ENCODE results near the gene MAEA. TPM values are rescaled to one million over a fixed set of nuclear protein-coding genes. Genes with fewer than 3 reads are reported as not detected.

Gene MAEA
- polyA plus RNA-seq, 3 donors = 34.3 to 83.5 (median 37.7) TPM

DNA sequence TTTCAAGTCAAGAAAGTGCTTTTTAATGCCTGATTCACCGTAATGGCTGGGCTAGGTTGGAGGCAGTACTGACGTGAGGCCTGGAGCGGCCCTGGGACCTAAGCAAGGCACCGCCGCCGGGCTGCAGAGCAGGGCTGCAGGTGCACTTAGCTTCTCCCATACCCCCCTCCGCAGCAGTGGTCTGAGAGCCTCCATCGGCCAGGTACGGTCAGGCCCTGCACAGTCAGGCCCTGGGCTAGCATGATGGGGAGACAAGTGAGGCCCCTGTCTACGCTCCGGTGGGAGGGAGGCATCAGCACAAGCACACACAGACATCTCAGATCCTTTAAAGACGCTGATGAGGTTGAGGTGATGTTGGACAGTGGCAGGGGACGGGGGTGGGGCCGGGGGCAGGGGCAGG is 4.7 kb downstream of the MAEA start:
- H3K27me3 ChIP-seq (ENCODE audit: control insufficient read depth in 2 of 2, insufficient read depth in 2 of 2, low read length in 2 of 2) = no peaks in the 10 kb centered on the region
- peaks cover 37% of the 10 kb centered on the region for H4K20me1 ChIP-seq (ENCODE audit: insufficient read depth, low read length)
- no peak overlapping the region for H3K4me3 ChIP-seq (replicated peaks in 1 of 3; ENCODE audit: low read depth in 2 of 3, low read length in 3 of 3)
- TF ChIP-seq, protein P1, sequence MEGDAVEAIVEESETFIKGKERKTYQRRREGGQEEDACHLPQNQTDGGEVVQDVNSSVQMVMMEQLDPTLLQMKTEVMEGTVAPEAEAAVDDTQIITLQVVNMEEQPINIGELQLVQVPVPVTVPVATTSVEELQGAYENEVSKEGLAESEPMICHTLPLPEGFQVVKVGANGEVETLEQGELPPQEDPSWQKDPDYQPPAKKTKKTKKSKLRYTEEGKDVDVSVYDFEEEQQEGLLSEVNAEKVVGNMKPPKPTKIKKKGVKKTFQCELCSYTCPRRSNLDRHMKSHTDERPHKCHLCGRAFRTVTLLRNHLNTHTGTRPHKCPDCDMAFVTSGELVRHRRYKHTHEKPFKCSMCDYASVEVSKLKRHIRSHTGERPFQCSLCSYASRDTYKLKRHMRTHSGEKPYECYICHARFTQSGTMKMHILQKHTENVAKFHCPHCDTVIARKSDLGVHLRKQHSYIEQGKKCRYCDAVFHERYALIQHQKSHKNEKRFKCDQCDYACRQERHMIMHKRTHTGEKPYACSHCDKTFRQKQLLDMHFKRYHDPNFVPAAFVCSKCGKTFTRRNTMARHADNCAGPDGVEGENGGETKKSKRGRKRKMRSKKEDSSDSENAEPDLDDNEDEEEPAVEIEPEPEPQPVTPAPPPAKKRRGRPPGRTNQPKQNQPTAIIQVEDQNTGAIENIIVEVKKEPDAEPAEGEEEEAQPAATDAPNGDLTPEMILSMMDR (IDR thresholded peaks at IDR 0.05) = no peak
- H2AFZ ChIP-seq (ENCODE audit: insufficient read depth, low read depth, low read length, poor library complexity, severe bottlenecking) = no peak overlapping the region
- peak overlapping the region in 1 of 2 donors; percentile 55 for H3K27ac ChIP-seq (ENCODE audit: low read depth in 1 of 2, low read length in 2 of 2)
- DNase-seq = no peak
- Mint-ChIP-seq H3K27me3 (ENCODE audit: low read depth in 3 of 3) (peaks cover 0 to 1% (median 0%) of the 10 kb centered on the region in 3 donors), H3K4me3 (no peak overlapping the region), H3K36me3 (peaks cover 47 to 56% of the 10 kb centered on the region in 2 donors), H3K9me3 (peaks cover 0 to 2% (median 0%) of the 10 kb centered on the region in 7 donors), H3K27ac (peak overlapping the region in 3 of 7 donors; percentile 30 to 78 (median 54)), H3K4me1 (peaks cover 43% of the 10 kb centered on the region)
- peaks cover 23 to 34% of the 10 kb centered on the region in 2 donors for H3K4me1 ChIP-seq (ENCODE audit: control insufficient read depth in 1 of 2, insufficient read depth in 2 of 2, low read length in 2 of 2)
- WGBS (ENCODE audit: insufficient coverage) = 100% methylated on average over 1 of the region's 14 CpGs
- peaks cover 24 to 36% of the 10 kb centered on the region in 2 donors for H3K36me3 ChIP-seq (replicated peaks in 1 of 2; ENCODE audit: control insufficient read depth in 1 of 2, insufficient read depth in 2 of 2, low read length in 2 of 2)
- H3K79me2 ChIP-seq (ENCODE audit: insufficient read depth, low read length) = peaks cover 95% of the 10 kb centered on the region
- intact Hi-C loops (cut with micrococcal nuclease) = loop anchor here (5.0 kb wide), 2 partner anchors 42 to 362 kb away; partner anchors contain the start of genes GAK (in 1 of the 2) and TMEM175 (in 1 of the 2)
- no peak overlapping the region for H3K4me2 ChIP-seq (replicated peaks; ENCODE audit: extremely low read depth, low read length, poor library complexity, severe bottlenecking)
- no peaks in the 10 kb centered on the region for H3K9me3 ChIP-seq (replicated peaks in 1 of 2; ENCODE audit: control insufficient read depth in 1 of 2, insufficient read depth in 1 of 2, low read length in 2 of 2)
- no peak overlapping the region for H3K9ac ChIP-seq (ENCODE audit: insufficient read depth, low read length, poor library complexity, severe bottlenecking)

GRCh38 chr4:1294891-1295290 is 5.2 kb downstream of the MAEA start:
- WGBS (ENCODE audit: insufficient coverage) = 50% methylated on average over 8 of the region's 10 CpGs
- Mint-ChIP-seq H3K9me3 (peaks cover 0 to 2% (median 0%) of the 10 kb centered on the region in 7 donors), H3K27me3 (ENCODE audit: low read depth in 3 of 3) (peaks cover 0 to 1% (median 0%) of the 10 kb centered on the region in 3 donors), H3K4me1 (peaks cover 48% of the 10 kb centered on the region), H3K4me3 (no peak overlapping the region), H3K36me3 (peaks cover 51 to 60% of the 10 kb centered on the region in 2 donors), H3K27ac (peak overlapping the region in 6 of 7 donors; percentile 77 to 89 (median 82))
- intact Hi-C loops (cut with micrococcal nuclease) = loop anchor here (5.0 kb wide), 2 partner anchors 43 to 363 kb away; partner anchors contain the start of genes GAK (in 1 of the 2) and TMEM175 (in 1 of the 2)
- TF ChIP-seq, protein P1 (IDR thresholded peaks at IDR 0.05) = no peak
- Histone ChIP-seq H3K36me3 (replicated peaks in 1 of 2; ENCODE audit: control insufficient read depth in 1 of 2, insufficient read depth in 2 of 2, low read length in 2 of 2) (peaks cover 28 to 40% of the 10 kb centered on the region in 2 donors), H3K27me3 (ENCODE audit: control insufficient read depth in 2 of 2, insufficient read depth in 2 of 2, low read length in 2 of 2) (no peaks in the 10 kb centered on the region), H3K9ac (ENCODE audit: insufficient read depth, low read length, poor library complexity, severe bottlenecking) (no peak overlapping the region), H3K4me3 (replicated peaks in 1 of 3; ENCODE audit: low read depth in 2 of 3, low read length in 3 of 3) (no peak overlapping the region), H3K4me2 (replicated peaks; ENCODE audit: extremely low read depth, low read length, poor library complexity, severe bottlenecking) (no peak overlapping the region), H3K9me3 (replicated peaks in 1 of 2; ENCODE audit: control insufficient read depth in 1 of 2, insufficient read depth in 1 of 2, low read length in 2 of 2) (no peaks in the 10 kb centered on the region), H3K4me1 (ENCODE audit: control insufficient read depth in 1 of 2, insufficient read depth in 2 of 2, low read length in 2 of 2) (peaks cover 27 to 37% of the 10 kb centered on the region in 2 donors), H3K79me2 (ENCODE audit: insufficient read depth, low read length) (peaks cover 97% of the 10 kb centered on the region), H2AFZ (ENCODE audit: insufficient read depth, low read depth, low read length, poor library complexity, severe bottlenecking) (no peak overlapping the region), H4K20me1 (ENCODE audit: insufficient read depth, low read length) (peaks cover 37% of the 10 kb centered on the region), H3K27ac (ENCODE audit: low read depth in 1 of 2, low read length in 2 of 2) (peak overlapping the region; percentile 46)
- DNase-seq = peak in 1 of 3 donors; percentile 21
